SH-SY5Y (cell line): ENCODE data around the gene SPATS2.

Experiments
- GATA2 ChIP-seq: IDR thresholded peaks from 2 replicates; pipeline ENCODE4 v1.6.1; 2011; ENCODE audit warnings: mild to moderate bottlenecking, low read depth, low read length
- GATA3 ChIP-seq: IDR thresholded peaks from 2 replicates; pipeline ENCODE4 v1.6.1; 2011; ENCODE audit warnings: low read depth, mild to moderate bottlenecking, low read length, moderate library complexity

Gene SPATS2

DNA sequence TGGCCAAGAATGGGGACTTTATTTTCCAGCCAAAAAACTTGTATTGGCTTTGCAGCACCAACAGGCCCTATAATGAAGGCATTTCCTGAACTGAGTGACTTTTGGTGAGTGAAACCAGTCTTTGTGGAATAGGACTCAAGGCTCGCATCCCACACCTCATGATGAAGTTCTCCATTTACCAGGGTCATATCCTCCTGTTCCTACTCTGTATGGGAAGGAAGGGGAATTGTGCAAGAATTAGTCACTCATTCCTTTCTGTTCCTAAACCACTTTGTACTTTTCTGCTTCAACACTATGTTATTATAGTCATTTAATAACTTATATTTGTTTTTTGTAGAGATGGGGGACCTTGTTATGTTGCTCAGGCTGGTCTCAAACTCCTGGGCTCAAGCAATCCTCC lies 2.3 kb upstream of the SPATS2 start:
- no peak for TF ChIP-seq GATA3
- no peak for TF ChIP-seq GATA2

- TF ChIP-seq GATA2 (no peak), GATA3 (no peak)
These were observed 1.7 kb upstream of the SPATS2 start for GRCh38 chr12:49365542-49365941.

DNA sequence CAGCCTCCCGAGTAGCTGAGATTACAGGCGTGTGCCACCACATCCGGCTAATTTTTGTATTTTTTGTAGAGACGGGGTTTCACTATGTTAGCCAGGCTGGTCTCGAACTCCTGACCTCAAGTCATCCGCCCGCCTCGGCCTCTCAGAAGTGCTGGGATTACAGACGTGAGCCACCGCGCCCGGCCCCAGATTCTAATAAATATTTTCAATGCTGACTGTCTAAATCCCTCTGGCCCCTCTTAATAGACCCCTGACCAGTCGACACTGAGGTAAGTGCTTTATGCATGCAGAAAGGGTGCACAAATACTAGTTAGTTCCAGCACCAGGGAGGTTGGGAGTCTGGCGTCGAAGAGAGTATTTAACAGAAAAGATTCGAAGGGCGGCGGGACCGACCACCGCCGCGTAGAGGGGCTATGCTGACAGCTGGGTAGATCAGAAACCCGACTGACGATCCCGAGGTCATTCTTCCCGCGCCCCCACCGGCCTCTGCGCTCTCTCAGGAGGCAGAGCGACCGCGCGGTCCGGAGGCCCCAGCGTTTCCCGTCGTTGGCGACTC lies 1.1 kb upstream of the SPATS2 start:
- no peak for TF ChIP-seq GATA2
- TF ChIP-seq GATA3 = no peak

DNA sequence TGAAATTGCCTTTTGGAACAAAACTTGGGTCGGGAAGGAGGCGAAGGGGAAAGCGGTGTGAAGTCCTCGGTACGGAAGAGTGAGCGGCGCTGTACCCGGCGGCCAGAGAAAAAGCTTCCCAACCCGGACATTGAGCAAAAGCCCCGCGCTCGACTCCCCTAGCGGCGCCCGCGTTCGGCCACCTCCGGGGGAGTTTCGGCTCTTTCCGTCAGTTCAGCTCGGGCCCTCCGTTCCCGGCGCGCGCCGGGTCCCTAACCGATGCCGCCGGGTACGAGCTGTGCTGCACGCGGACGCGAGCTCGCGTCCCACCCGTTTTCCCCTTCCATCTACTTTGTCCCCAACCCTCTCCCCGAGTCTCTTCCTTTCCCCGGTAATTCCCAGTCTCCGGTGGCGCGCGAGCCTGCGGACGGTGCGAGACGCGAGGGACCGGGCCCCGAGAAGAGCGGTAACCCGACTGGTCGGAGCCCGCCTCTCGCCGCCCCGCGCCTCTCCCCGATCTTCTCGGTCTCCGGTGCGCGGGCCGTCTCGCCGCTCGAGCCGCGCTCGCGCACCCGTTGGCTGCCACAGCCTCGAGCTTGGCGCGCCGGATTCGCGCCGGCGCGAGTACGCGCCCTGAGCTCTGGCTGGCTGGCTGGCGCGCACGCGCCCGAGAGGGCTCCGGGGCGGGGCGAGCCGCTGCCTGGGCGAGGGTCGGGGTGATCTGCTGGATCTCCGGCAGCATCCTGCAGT lies 446 bp upstream of the SPATS2 start:
- TF ChIP-seq GATA3 (no peak), GATA2 (no peak; the same call in 1 of the 2 replicates)

DNA sequence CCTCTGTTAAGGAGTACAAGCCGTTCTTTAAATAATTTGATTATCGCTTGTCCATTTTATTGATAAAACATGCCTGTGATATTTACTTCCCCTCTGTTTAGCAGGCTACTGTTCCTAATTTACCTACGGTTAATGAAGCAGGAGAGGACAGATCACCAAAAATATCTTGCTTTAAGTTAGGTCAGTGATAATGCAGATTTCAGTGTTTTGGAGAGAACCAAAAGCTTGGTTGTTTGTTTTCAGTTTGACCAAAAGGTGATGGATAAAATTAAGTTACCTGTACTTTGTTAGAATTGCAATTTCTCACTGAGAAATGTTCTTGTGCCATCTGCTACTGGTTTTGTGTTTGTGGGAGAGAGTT lies 958 bp downstream of the SPATS2 start:
- no peak for TF ChIP-seq GATA2
- TF ChIP-seq GATA3 = no peak

DNA sequence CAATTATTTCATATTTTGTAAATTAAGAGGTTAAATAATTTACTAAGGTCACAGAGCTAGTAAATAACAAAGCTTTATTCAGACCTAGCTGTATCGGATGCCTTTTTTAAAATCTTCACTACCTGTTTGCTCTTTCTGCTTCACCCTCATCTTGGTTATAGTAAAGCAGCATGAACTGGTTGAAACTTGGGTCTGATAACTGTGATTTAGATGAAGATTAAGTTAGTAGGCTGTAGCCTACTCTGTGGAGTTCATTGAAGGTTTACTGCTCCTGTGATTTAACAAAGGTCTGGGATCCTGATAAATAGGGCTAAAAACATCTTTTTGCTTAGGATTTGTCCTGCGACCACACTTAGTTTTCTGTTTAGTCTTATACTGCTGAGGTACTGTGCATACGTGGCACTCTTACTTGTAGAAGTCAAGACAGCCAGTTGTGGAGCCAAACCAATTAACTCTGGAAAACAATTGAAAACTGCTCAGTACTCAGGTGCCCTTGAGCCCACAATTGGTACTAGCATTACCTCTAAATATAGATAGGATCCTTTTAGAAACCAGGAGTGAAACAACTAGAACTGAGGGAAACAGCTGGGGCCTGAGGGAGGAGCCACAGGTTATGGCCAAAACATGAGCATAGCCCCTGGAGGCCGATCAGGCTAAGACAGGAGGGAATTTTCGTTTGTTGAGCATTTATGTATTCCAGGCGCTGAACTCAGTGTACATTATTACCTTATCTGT lies 2.3 kb downstream of the SPATS2 start:
- TF ChIP-seq GATA2 = no peak
- no peak for TF ChIP-seq GATA3

GRCh38 chr12:49370539-49370938 lies 3.3 kb downstream of the SPATS2 start:
- no peak for TF ChIP-seq GATA3
- no peak for TF ChIP-seq GATA2

DNA sequence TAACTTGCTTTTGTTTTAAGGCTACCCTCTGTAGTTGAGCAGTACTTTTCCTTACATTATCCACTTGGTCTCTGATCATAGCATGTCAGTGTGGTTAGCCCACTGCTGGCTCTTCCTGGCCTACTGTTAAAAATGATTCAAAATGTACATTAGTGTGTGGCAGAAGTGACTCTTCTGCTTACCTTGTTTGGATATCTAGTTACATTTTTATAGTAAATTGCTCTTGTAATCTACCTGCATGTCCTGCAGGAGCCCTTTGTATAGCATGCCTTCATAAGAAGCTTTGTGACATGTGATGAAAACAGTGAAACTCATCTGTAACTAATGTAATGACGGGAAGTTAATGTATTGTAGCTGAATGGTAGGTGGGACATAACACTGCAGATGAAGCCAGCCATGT lies 8.1 kb downstream of the SPATS2 start:
- no peak for TF ChIP-seq GATA2
- no peak for TF ChIP-seq GATA3

GRCh38 chr12:49377386-49377785 lies 10.1 kb downstream of the SPATS2 start:
- no peak for TF ChIP-seq GATA2
- TF ChIP-seq GATA3 = no peak

DNA sequence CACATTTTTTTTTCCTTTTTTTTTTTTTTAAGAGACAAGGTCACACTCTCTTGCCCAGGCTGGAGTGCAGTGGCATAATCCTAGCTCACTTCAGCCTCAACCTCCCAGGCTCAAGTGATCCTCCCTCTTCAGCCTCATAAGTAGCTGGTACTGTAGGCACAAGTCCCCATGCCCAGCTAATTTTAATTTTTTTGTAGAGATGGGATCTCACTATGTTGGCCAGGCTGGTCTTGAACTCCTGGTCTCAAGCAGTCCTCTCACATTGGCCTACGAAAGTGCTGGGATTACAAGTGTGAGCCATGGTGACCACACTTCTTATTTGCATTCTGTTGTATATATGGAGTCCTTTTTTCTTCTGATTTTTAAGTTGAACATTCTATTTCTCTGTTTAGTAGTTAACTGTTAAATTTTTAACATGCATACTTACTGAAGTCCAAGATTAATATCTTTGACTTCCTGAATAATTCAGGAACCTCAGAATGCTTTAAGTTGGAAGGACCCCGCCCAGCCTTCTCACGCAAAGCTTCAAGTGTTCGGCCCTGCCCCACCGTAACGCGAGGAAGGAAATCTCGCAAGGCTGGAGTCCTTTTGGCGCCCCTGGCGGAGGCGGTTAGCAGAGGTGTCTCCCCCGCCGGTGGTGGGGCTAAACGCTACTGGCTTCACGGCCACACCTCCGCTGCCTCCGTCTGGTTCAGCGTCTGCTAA lies 21.6 kb downstream of the SPATS2 start:
- no peak for TF ChIP-seq GATA3
- TF ChIP-seq GATA2 = no peak

DNA sequence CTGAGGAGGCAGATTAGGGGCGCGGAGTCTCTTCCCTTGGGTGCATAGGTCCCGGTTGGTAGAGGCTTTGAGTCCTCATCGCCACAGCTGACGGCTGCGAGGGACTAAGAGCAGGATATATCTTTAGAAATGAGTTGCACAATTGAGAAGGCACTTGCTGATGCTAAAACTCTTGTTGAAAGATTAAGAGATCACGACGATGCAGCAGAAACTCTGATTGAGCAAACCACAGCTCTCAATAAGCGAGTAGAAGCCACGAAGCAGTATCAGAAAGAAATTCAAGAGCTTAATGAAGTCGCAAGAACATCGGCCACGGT lies 22.1 kb downstream of the SPATS2 start:
- TF ChIP-seq GATA3 (no peak), GATA2 (no peak)

GRCh38 chr12:49397000-49397399 lies 29.7 kb downstream of the SPATS2 start:
- no peak for TF ChIP-seq GATA3
- no peak for TF ChIP-seq GATA2

- TF ChIP-seq GATA2 (no peak), GATA3 (no peak)
These were observed 33.0 kb downstream of the SPATS2 start for GRCh38 chr12:49400304-49400703.

- peak; percentile 29; the same call in 1 of the 2 replicates for TF ChIP-seq GATA2
- TF ChIP-seq GATA3 = no peak
These were observed 36.7 kb downstream of the SPATS2 start for GRCh38 chr12:49403971-49404450.

GRCh38 chr12:49404956-49405355 lies 37.7 kb downstream of the SPATS2 start:
- no peak for TF ChIP-seq GATA3
- TF ChIP-seq GATA2 = no peak
